ENCODE measurements around the gene KIAA1755. TPM values are rescaled to one million over a fixed set of nuclear protein-coding genes. Genes with fewer than 3 reads are reported as not detected.
"Not testable (repeated sequence)": the region's sequence is repeated elsewhere in the genome, so short reads cannot be mapped to it uniquely, and the experiment has no call there.

KIAA1755 gene
- total RNA-seq, 2 donors from 2014 or later: not detected

DNA sequence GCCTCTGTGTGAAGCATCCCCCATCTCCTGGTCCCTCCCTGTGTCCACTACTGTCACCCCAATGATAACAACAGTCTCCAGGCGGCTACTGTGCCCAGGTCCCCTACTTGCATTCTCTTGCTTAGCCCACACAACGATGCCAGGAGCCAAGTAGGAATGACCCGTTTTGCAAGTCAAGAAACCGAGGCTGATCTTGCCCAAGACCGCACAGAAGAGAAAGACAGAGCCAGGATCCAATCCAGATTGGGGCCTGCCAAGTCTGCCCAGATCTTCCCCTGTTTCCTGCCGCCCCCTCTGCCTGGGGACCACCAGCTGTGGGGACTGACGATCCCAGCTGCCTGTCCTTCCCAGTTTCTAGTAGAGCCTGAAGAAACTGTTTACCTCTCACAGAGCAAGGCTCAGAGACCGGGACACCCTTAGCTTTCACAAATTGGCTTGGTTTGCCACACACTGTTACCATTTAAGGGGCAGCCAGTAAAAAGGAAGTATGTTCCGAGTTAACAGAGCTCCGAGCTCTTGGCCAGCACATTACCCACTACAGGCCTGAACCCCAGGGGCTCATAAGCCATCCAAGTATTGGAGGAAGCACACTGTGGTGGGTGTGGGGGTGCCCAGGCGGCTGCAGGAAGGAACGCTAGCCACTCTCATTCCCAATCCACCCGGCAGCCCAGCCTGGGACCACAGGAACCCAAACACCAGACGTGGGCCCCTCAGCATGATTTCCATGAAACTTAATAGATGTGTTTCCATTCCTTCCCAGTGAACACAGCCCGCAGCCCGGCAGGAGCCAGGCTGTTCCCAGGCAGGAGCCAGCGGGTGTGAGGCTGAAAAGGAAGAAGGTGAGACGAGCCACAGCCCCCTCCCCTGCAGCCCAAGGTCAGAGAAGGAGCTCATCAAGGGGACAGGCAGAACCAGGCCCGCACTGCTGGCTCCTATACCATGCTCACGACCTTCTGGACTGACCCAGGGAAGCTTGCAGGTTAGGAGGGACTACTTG lies 7.9 kb downstream of the KIAA1755 start:
- ATAC-seq (no peak), DNase-seq (no peak)
- H3K27ac Mint-ChIP-seq: no peak overlapping the region
- peaks cover 43% of the 10 kb centered on the region for H3K27me3 Mint-ChIP-seq
- H3K36me3 Mint-ChIP-seq (ENCODE audit: low read depth): peaks cover 2% of the 10 kb centered on the region
- H3K4me3 Mint-ChIP-seq: no peak overlapping the region
- H3K9me3 ChIP-seq (ENCODE audit: control insufficient read depth, low read length, poor library complexity, severe bottlenecking): no peaks in the 10 kb centered on the region
- H3K4me1 Mint-ChIP-seq: no peaks in the 10 kb centered on the region

- H3K27me3 Mint-ChIP-seq: peaks cover 35% of the 10 kb centered on the region
- H3K36me3 Mint-ChIP-seq (ENCODE audit: low read depth); ATAC-seq; DNase-seq; H3K4me1 Mint-ChIP-seq; H3K4me3 Mint-ChIP-seq; H3K27ac Mint-ChIP-seq; H3K9me3 ChIP-seq (ENCODE audit: control insufficient read depth, low read length, poor library complexity, severe bottlenecking): not testable (repeated sequence)
Observed at GRCh38 chr20:38251441-38251840, 9.1 kb downstream of the KIAA1755 start.

DNA sequence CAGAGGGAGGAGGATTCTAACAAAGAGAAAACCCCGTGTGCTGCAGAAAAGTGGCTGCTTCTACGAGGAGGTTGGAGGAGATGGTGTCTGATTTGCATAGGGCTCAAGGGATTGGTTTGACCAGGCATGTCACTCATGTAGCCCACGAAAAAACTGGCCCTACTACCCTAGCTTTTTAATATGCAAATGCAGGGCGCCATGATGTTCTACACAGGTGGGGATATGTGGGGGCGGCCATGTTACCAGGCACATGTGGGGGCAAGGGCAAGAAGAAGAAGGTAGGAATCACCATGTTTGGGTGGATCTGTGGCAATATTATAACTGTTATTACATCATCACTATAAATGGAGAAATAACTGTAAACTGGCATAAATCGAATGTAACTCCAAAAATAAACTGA lies 9.9 kb downstream of the KIAA1755 start:
- no peaks in the 10 kb centered on the region for H3K36me3 Mint-ChIP-seq (ENCODE audit: low read depth)
- no peaks in the 10 kb centered on the region for H3K4me1 Mint-ChIP-seq
- peaks cover 33% of the 10 kb centered on the region for H3K27me3 Mint-ChIP-seq
- no peaks in the 10 kb centered on the region for H3K9me3 ChIP-seq (ENCODE audit: control insufficient read depth, low read length, poor library complexity, severe bottlenecking)
- no peak overlapping the region for H3K4me3 Mint-ChIP-seq
- no peak for ATAC-seq
- no peak for DNase-seq
- H3K27ac Mint-ChIP-seq: no peak overlapping the region

- ATAC-seq (no peak), DNase-seq (no peak)
- peaks cover 29% of the 10 kb centered on the region for H3K27me3 Mint-ChIP-seq
- no peaks in the 10 kb centered on the region for H3K9me3 ChIP-seq (ENCODE audit: control insufficient read depth, low read length, poor library complexity, severe bottlenecking)
- H3K36me3 Mint-ChIP-seq (ENCODE audit: low read depth): no peaks in the 10 kb centered on the region
- H3K27ac Mint-ChIP-seq: no peak overlapping the region
- no peaks in the 10 kb centered on the region for H3K4me1 Mint-ChIP-seq
- no peak overlapping the region for H3K4me3 Mint-ChIP-seq
Observed at GRCh38 chr20:38249536-38250310, 10.8 kb downstream of the KIAA1755 start.

DNA sequence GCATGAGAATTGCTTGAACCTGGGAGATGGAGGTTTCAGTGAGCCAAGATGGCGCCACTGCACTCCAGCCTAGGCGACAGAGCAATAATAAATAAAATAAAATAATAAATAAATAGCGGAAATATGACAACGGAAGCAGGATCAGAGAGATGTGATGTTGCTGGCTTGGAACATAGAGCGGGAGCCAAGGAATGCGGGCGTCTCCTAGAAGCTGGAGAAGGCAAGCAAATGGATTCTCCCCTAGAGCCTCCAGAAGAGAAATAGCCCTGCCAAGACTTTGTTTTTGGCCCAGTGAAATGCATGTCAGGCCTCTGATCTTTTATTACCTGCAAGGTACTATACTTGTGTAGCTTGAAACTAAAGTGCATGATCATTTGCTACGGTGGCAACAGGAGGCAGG lies 12.4 kb downstream of the KIAA1755 start:
- H3K9me3 ChIP-seq (ENCODE audit: control insufficient read depth, low read length, poor library complexity, severe bottlenecking): no peaks in the 10 kb centered on the region
- Mint-ChIP-seq H3K4me3 (no peak overlapping the region), H3K4me1 (no peaks in the 10 kb centered on the region), H3K27me3 (peaks cover 29% of the 10 kb centered on the region), H3K27ac (no peak overlapping the region), H3K36me3 (ENCODE audit: low read depth) (no peaks in the 10 kb centered on the region)
- no peak for DNase-seq
- no peak for ATAC-seq

GRCh38 chr20:38247725-38248124 lies 12.8 kb downstream of the KIAA1755 start:
- H3K36me3 Mint-ChIP-seq (ENCODE audit: low read depth); H3K27ac Mint-ChIP-seq; ATAC-seq: not testable (repeated sequence)

GRCh38 chr20:38247166-38247509 lies 13.4 kb downstream of the KIAA1755 start:
- no peaks in the 10 kb centered on the region for H3K36me3 Mint-ChIP-seq (ENCODE audit: low read depth)

More at GRCh38 chr20:38247725-38248124, 12.8 kb downstream of the KIAA1755 start:
- H3K4me3 Mint-ChIP-seq; DNase-seq; H3K4me1 Mint-ChIP-seq; H3K9me3 ChIP-seq (ENCODE audit: control insufficient read depth, low read length, poor library complexity, severe bottlenecking): not testable (repeated sequence)
- peaks cover 25% of the 10 kb centered on the region for H3K27me3 Mint-ChIP-seq

DNA sequence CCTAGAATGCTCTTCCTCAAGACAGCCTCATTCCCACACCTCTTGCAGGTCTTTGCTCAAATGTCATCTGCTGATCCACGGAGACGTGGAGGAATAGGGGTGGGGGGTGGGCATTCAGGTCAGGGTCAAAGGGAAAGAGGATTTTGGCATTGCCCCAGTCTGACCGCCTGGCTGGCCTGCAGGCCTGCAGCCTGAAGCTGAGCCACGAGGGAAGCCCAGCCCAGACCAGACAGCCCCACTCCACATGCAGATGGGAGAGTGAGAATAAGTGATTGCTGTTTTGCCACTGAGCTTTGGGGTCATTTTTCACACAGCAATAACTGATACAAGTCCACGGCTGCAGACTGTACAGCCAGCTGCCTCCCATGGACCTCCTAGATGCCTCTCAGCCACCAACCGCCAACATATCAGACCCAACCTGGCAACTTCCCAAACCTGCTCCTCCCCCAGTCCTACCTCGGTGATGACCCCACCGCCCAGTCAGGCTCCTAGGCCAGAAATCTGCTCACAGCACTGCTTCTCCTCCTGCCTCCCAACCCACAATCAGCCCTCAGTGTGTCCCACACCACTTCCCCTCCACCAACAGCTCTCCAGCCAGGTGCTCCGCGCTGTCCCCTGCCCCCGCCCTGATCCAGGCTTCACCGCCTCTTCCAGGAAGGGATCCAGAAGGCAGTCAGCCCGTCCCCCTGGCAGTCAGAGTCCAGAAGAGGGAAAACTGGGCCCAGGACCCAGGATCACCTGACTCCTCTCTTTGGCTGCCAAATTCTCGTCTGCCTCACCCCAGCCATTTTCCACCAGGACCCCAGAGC lies 14.0 kb downstream of the KIAA1755 start:
- no peaks in the 10 kb centered on the region for H3K9me3 ChIP-seq (ENCODE audit: control insufficient read depth, low read length, poor library complexity, severe bottlenecking)
- H3K27me3 Mint-ChIP-seq: peaks cover 15% of the 10 kb centered on the region
- DNase-seq (no peak), ATAC-seq (no peak)
- no peaks in the 10 kb centered on the region for H3K36me3 Mint-ChIP-seq (ENCODE audit: low read depth)
- H3K4me3 Mint-ChIP-seq: no peak overlapping the region
- no peak overlapping the region for H3K27ac Mint-ChIP-seq
- no peaks in the 10 kb centered on the region for H3K4me1 Mint-ChIP-seq

More at GRCh38 chr20:38247166-38247509, 13.4 kb downstream of the KIAA1755 start:
- Mint-ChIP-seq H3K4me1 (no peaks in the 10 kb centered on the region), H3K27me3 (peaks cover 20% of the 10 kb centered on the region), H3K4me3 (no peak overlapping the region), H3K27ac (no peak overlapping the region)
- H3K9me3 ChIP-seq (ENCODE audit: control insufficient read depth, low read length, poor library complexity, severe bottlenecking): no peaks in the 10 kb centered on the region
- DNase-seq (no peak), ATAC-seq (no peak)

- H3K36me3 Mint-ChIP-seq (ENCODE audit: low read depth): no peaks in the 10 kb centered on the region
- ATAC-seq: no peak
- H3K4me3 Mint-ChIP-seq: no peak overlapping the region
- H3K9me3 ChIP-seq (ENCODE audit: control insufficient read depth, low read length, poor library complexity, severe bottlenecking): no peaks in the 10 kb centered on the region
- no peak for DNase-seq
- H3K27ac Mint-ChIP-seq: no peak overlapping the region
- H3K4me1 Mint-ChIP-seq: no peaks in the 10 kb centered on the region
- H3K27me3 Mint-ChIP-seq: peaks cover 11% of the 10 kb centered on the region
Observed at GRCh38 chr20:38245753-38246152, 14.8 kb downstream of the KIAA1755 start.

- DNase-seq: no peak
- H3K27me3 Mint-ChIP-seq: peaks cover 15% of the 10 kb centered on the region
- H3K36me3 Mint-ChIP-seq (ENCODE audit: low read depth): peaks cover 2% of the 10 kb centered on the region
Observed at GRCh38 chr20:38243709-38244020, 16.9 kb downstream of the KIAA1755 start.

DNA sequence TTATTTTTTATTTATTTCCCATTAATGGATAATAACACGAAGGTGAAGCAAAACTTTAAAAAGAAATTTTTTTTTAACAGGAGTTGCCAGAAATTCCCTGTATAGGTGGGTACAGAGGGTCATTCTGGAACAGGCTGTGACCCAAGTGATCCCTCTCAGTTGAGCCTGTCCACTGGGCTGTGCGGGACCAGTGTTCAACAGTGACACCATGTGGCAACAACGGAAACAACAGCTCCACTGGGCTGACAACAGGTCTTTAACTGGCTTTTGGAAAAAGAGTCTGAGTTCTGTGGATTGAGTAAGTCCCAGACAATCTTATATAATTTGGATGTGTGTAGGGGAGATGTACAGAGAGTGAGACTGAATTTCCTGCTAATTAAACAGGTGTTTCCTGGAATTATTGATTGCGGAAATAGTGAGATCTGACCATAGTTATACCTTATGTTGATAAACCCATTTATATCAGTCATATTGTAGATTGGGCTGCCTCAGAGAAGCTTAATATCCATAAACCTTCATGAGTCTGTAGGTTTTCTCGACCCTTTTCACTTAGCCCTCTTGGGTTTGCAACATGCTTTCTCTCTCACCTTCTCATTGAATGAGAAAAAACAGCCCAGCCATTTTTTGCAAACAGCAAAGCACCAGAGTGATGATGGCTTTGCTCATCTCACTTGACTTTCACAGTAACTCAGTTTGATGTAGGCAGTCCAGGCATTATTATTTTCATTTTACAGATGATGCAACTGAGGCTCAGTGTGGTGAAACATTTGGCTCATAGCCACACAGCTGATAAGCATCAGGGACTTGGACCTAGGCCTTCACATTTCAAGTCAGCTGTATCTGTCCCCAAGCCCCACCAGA lies 17.5 kb downstream of the KIAA1755 start:
- Mint-ChIP-seq H3K4me1 (no peaks in the 10 kb centered on the region), H3K27me3 (peaks cover 15% of the 10 kb centered on the region)
- no peaks in the 10 kb centered on the region for H3K9me3 ChIP-seq (ENCODE audit: control insufficient read depth, low read length, poor library complexity, severe bottlenecking)

More at GRCh38 chr20:38243709-38244020, 16.9 kb downstream of the KIAA1755 start:
- Mint-ChIP-seq H3K27ac (no peak overlapping the region), H3K4me3 (no peak overlapping the region), H3K4me1 (no peaks in the 10 kb centered on the region)
- no peaks in the 10 kb centered on the region for H3K9me3 ChIP-seq (ENCODE audit: control insufficient read depth, low read length, poor library complexity, severe bottlenecking)
- ATAC-seq: no peak

GRCh38 chr20:38241201-38241600 lies 19.3 kb downstream of the KIAA1755 start:
- Mint-ChIP-seq H3K4me3 (no peak overlapping the region), H3K4me1 (no peaks in the 10 kb centered on the region), H3K27me3 (peaks cover 15% of the 10 kb centered on the region), H3K27ac (no peak overlapping the region), H3K36me3 (ENCODE audit: low read depth) (peaks cover 2% of the 10 kb centered on the region)
- H3K9me3 ChIP-seq (ENCODE audit: control insufficient read depth, low read length, poor library complexity, severe bottlenecking): no peaks in the 10 kb centered on the region
- ATAC-seq (no peak), DNase-seq (no peak)

More for the DNA sequence above, 17.5 kb downstream of the KIAA1755 start:
- H3K4me3 Mint-ChIP-seq: no peak overlapping the region
- peaks cover 2% of the 10 kb centered on the region for H3K36me3 Mint-ChIP-seq (ENCODE audit: low read depth)
- H3K27ac Mint-ChIP-seq: no peak overlapping the region
- ATAC-seq (no peak), DNase-seq (no peak)
